IMR-90 (cell line): ENCODE measurements around the gene CIC.

Source experiments
- CHD1 ChIP-seq: IDR thresholded peaks from 2 replicates; pipeline ENCODE4 v1.6.1; 2012; ENCODE audit warnings: low read depth, low read length, improper control_type of control experiment
- ELK1 ChIP-seq: fragments of 150-350 bp; IDR thresholded peaks from 2 replicates; pipeline ENCODE4 v1.6.1; 2016; ENCODE audit warnings: low read depth, mild to moderate bottlenecking, low read length, moderate library complexity, borderline replicate concordance
- FOS ChIP-seq: fragments of 150-350 bp; IDR thresholded peaks from 2 replicates; pipeline ENCODE4 v1.6.1; 2016; ENCODE audit warnings: low read depth, low read length
- MXI1 ChIP-seq: IDR thresholded peaks from 2 replicates; pipeline ENCODE4 v1.6.1; 2012; ENCODE audit warnings: low read depth, mild to moderate bottlenecking, low read length, moderate library complexity, borderline replicate concordance
- POLR2A ChIP-seq: IDR thresholded peaks from 2 replicates; pipeline ENCODE4 v1.6.1; 2012; ENCODE audit warnings: mild to moderate bottlenecking, low read depth, low read length
- RCOR1 ChIP-seq: IDR thresholded peaks from 2 replicates; pipeline ENCODE4 v1.6.1; 2012; ENCODE audit warnings: mild to moderate bottlenecking, low read length, improper control_type of control experiment; ENCODE audit not compliant: insufficient replicate concordance
- RFX5 ChIP-seq: IDR thresholded peaks from 2 replicates; pipeline ENCODE4 v1.8.0; 2012; ENCODE audit warnings: low read depth, mild to moderate bottlenecking, low read length, moderate library complexity
- TF ChIP-seq, protein P1 (sequence below): conservative IDR thresholded peaks from 2 replicates; pipeline ENCODE4 v1.5.1; 2012; ENCODE audit warnings: mild to moderate bottlenecking, low read depth, low read length, improper control_type of control experiment

DNA sequence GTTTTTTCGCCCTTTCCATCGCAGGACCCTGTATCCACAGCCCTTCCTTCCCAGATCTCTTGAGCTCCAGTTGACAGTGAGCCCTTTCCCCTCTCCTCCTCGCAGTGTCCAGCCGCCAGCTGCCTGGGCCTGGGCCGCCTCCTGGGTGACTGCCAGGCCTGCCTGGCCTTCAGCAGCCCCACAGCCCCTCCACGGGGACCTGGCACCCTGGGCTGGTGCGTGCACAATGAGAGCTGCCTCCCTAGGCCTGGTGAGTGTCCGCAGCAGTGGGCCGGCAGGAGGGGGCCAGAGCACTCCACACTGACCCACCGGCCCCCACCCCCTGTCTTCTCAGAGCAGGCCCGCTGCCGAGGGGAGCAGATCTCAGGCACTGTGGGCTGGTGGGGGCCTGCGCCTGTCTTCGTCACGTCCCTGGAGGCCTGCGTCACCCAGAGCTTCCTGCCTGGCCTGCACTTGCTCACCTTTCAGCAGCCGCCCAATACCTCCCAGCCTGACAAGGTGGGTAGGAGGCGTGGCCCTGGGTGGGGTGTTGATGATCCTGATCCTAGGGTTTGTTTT is 75.4 kb downstream of the CIC start:
- TF ChIP-seq, protein P1, sequence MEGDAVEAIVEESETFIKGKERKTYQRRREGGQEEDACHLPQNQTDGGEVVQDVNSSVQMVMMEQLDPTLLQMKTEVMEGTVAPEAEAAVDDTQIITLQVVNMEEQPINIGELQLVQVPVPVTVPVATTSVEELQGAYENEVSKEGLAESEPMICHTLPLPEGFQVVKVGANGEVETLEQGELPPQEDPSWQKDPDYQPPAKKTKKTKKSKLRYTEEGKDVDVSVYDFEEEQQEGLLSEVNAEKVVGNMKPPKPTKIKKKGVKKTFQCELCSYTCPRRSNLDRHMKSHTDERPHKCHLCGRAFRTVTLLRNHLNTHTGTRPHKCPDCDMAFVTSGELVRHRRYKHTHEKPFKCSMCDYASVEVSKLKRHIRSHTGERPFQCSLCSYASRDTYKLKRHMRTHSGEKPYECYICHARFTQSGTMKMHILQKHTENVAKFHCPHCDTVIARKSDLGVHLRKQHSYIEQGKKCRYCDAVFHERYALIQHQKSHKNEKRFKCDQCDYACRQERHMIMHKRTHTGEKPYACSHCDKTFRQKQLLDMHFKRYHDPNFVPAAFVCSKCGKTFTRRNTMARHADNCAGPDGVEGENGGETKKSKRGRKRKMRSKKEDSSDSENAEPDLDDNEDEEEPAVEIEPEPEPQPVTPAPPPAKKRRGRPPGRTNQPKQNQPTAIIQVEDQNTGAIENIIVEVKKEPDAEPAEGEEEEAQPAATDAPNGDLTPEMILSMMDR = no peak
- no peak for TF ChIP-seq POLR2A
- no peak for TF ChIP-seq ELK1
- TF ChIP-seq RFX5 = no peak
- TF ChIP-seq FOS = no peak
- no peak for TF ChIP-seq MXI1
- no peak for TF ChIP-seq CHD1
- no peak for TF ChIP-seq RCOR1
